Hepatocyte (in vitro differentiated cells): ENCODE data around the gene KIAA0513.

Experiments used
- EZH2 ChIP-seq: fragments of 200-600 bp; sonication (generic); IDR thresholded peaks from 2 replicates; pipeline ENCODE4 v1.6.1; 2016; ENCODE audit warnings: antibody characterized with exemption, mild to moderate bottlenecking, borderline replicate concordance
- EZH2phosphoT487 ChIP-seq: fragments of 200-600 bp; sonication (generic); IDR thresholded peaks from one replicate; pipeline ENCODE4 v1.6.1; 2018; ENCODE audit warnings: antibody characterized with exemption, mild to moderate bottlenecking, low read depth, moderate library complexity; ENCODE audit not compliant: unreplicated experiment, severe bottlenecking
- TF ChIP-seq, protein P1 (sequence below): fragments of 200-600 bp; sonication (generic); IDR thresholded peaks from 2 replicates; pipeline ENCODE4 v1.5.1; 2016; ENCODE audit warnings: antibody characterized with exemption, mild to moderate bottlenecking; ENCODE audit not compliant: poor library complexity

DNA sequence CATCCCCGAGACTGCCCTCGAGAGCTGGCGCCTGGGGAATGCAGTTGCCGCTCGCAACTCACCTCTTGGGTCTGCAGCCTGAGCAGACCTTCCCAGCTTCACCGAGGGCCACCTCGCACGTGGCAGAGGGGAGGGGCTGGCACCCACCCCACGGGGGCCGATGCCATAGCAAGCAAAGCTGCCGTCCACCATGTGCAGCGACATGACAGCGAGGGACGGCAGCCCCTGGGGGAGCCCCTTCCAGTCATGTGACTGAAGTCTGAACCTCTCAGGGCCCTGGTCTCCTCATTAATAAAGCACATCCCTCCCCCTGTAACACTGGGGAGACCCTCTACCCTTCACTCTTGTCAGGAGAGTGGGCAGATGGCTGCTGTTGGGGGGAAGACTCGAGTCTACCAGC lies 54.2 kb downstream of the KIAA0513 start:
- TF ChIP-seq, protein P1, sequence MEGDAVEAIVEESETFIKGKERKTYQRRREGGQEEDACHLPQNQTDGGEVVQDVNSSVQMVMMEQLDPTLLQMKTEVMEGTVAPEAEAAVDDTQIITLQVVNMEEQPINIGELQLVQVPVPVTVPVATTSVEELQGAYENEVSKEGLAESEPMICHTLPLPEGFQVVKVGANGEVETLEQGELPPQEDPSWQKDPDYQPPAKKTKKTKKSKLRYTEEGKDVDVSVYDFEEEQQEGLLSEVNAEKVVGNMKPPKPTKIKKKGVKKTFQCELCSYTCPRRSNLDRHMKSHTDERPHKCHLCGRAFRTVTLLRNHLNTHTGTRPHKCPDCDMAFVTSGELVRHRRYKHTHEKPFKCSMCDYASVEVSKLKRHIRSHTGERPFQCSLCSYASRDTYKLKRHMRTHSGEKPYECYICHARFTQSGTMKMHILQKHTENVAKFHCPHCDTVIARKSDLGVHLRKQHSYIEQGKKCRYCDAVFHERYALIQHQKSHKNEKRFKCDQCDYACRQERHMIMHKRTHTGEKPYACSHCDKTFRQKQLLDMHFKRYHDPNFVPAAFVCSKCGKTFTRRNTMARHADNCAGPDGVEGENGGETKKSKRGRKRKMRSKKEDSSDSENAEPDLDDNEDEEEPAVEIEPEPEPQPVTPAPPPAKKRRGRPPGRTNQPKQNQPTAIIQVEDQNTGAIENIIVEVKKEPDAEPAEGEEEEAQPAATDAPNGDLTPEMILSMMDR, result no peak
- TF ChIP-seq EZH2 (no peak), EZH2phosphoT487 (no peak)
